LNCaP clone FGC (cell line): Measurements from ENCODE around the gene ESYT2.

Experiments used
- DNase-seq: peaks from one replicate; pipeline ENCODE4 v3.0.0-alpha.2; 2011; ENCODE audit warnings: low read depth
- H3K4me3 ChIP-seq: 2 replicates; pipeline ENCODE4 v1.5.1; 2011; ENCODE audit warnings: mild to moderate bottlenecking, low read depth, low read length, control low read depth
- TF ChIP-seq, protein P1 (sequence below): IDR thresholded peaks from 2 replicates; pipeline ENCODE4 v1.5.1; 2012; ENCODE audit warnings: mild to moderate bottlenecking; ENCODE audit not compliant: control insufficient read depth, insufficient read depth; ENCODE audit errors: extremely low read depth

The ESYT2 gene

DNA sequence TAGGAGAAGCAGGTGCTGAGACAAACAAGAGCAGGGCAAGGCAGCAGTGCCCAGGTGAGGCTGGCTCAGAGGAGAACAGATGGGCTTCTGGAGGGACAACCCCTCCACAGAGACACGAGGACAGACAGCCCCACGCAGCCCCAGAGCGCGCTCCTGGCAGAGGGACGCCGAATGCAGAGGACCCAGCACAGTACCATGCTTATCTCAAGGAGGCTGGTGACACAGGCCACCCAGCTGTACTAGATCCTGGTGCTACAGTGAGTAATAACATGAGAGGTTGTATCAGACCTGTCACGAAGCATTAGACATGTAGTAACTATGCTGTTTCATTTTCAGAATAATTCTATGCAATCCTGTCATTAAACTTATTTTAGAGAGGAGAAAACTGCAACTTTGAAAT is 64.3 kb downstream of the ESYT2 start:
- TF ChIP-seq, protein P1, sequence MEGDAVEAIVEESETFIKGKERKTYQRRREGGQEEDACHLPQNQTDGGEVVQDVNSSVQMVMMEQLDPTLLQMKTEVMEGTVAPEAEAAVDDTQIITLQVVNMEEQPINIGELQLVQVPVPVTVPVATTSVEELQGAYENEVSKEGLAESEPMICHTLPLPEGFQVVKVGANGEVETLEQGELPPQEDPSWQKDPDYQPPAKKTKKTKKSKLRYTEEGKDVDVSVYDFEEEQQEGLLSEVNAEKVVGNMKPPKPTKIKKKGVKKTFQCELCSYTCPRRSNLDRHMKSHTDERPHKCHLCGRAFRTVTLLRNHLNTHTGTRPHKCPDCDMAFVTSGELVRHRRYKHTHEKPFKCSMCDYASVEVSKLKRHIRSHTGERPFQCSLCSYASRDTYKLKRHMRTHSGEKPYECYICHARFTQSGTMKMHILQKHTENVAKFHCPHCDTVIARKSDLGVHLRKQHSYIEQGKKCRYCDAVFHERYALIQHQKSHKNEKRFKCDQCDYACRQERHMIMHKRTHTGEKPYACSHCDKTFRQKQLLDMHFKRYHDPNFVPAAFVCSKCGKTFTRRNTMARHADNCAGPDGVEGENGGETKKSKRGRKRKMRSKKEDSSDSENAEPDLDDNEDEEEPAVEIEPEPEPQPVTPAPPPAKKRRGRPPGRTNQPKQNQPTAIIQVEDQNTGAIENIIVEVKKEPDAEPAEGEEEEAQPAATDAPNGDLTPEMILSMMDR: no peak
- H3K4me3 ChIP-seq: no peak overlapping the region
- DNase-seq: no peak

DNA sequence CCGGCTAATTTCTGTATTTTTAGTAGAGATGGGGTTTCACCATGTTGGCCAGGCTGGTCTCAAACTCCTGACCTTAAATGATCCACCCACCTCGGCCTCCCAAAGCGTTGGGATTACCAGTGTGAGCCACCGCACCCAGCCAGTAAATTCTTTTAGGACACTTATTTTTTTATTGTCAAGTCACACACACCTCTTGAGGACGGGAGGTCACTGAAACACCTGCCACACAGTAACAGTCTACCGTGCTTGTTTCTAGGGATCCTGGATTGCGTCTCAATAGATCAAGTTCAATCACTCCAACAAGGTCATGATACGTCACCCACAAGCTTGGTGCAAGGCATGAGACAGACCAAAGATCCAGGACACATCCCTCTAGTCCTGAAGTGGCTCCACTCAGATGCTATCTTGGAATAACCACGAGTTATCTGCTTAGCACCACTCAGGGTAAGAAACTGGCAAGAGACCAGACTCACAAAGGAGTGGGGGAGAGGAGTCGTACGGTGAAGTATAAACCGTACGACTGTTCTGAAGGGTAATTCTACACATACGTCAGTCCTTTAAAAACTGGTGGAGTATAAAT is 65.8 kb downstream of the ESYT2 start:
- TF ChIP-seq, protein P1: no peak
- no peak for DNase-seq
- H3K4me3 ChIP-seq: no peak overlapping the region

DNA sequence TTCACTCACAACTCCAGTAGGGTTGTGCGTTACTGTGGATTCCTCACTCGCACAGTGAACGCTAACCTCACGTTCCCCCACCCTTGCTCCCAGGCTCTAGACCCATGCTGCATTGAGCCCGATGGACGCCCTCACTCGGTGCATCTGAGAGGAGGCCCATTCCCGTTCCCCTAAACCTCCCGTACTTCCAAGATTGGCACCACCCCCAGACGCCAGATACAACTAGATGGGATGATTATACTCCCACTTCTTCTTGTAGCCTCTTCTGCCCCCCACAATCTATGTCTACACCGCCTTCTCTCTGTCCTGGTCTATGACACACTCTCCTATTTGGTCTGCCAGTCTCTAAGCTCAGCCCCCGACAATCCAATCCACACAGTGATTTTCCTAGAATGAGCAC is 67.4 kb downstream of the ESYT2 start:
- no peak overlapping the region for H3K4me3 ChIP-seq
- DNase-seq: no peak
- TF ChIP-seq, protein P1: no peak

DNA sequence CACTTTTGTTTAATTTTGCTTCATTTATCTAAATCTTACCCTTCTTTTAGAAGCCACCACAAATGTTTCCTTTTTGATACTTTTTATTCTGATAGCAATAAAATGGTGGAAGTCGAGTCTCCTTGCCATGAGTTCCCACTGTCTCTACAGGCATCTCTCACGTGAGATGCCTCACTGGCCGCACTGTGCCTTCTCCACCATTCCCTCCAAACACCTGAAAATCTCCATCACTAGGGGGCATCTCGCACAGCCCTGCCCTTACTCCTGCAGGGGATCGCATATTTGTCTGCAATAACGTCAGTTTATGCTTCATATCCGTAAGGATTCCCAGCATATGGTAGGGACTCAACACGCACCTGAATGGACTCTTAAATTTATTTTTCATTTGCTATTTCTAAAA is 68.4 kb downstream of the ESYT2 start:
- TF ChIP-seq, protein P1: peak; percentile 25; the same call in 1 of the 2 replicates
- H3K4me3 ChIP-seq: no peak overlapping the region
- DNase-seq: no peak

DNA sequence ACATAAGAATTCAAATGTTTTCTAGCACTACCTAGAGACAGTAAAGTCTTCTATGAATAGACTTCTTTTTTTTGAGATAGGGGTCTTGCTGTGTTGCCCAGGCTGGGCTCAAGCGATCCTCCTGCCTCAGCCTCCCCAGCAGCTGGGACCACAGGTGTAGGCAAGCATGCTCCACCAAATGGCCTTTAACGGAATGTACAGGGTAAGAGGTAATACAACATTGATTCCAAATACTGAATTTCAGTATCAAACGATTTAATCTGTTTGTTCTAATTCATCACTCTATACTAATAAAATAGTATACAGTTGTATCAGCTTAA is 68.9 kb downstream of the ESYT2 start:
- H3K4me3 ChIP-seq: no peak overlapping the region
- DNase-seq: no peak
- TF ChIP-seq, protein P1: no peak

DNA sequence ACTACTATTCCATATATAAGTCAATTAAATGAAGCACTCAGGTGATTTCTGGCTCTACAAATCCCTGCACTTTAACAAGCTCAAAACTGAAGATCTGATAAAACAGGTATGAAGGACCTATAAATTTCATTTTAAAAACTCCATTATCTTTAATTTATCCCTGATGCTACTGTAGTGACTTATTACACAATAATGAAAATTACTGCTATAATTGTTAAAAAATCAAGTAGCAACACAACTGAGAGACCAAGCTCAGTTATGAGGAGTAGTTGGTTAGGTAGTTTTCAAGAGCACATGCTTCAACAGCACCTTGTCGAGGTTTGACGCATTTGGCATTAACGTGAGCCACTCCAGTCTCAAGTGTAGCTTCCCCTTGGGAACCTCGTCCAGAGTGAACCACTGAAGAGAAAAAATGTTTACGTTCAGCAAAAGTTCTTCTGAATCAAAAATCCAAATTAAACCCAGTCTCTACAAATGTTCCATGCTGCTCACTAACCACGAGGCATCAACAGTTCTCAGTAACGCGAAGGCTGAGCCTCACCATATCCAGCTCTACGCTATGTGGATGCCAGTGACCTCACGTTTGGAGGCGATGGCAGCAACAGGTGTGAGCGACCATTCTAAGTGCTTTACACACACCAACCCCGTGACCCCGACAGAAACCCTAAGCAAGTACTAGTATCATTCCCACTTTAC is 69.4 kb downstream of the ESYT2 start:
- TF ChIP-seq, protein P1: no peak
- H3K4me3 ChIP-seq: no peak overlapping the region
- DNase-seq: no peak

DNA sequence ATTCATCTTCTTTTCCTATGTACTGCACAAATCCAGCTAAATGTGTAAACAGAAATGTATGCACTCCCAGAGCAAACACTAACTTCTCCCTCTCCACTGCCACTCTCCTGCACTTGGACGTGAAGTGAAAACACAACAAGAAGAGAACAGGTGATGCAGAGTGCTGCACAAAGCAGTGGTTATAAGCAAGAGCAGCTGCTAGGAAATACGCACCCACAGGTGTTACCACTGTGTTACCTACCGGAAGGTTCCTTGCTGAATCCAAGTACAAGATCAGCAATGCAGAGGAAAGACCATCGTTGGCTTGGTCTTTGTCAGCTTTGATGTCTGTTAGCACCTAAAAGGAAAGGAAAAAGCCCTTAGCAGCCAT is 70.1 kb downstream of the ESYT2 start:
- no peak overlapping the region for H3K4me3 ChIP-seq
- TF ChIP-seq, protein P1: no peak
- no peak for DNase-seq
